ENCODE data around the gene NCSTN.

Gene NCSTN

DNA sequence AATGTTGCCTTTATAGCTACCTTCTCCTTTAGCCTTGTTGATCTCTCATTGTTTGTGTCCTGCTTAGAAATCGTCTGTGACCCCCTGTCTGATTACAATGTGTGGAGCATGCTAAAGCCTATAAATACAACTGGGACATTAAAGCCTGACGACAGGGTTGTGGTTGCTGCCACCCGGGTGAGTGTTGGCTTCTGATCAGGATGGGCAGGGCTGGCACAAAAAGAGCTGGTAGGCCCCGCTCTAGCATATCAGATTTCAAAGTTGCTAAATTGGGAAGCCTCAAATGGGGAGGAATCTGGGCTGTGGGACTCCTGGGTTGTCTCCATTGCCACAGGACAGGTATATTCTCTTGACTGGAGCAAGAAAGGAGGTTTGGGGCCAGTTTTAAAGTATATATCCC is 8.4 kb downstream of the NCSTN start:
- Histone ChIP-seq H3K9ac (ENCODE audit: low read length) (no peak overlapping the region), H3K27ac (ENCODE audit: low read depth, low read length) (no peak overlapping the region), H3K4me1 (ENCODE audit: control insufficient read depth, insufficient read depth, low read length) (no peaks in the 10 kb centered on the region), H3K36me3 (ENCODE audit: control insufficient read depth, insufficient read depth, low read length) (peaks cover 98% of the 10 kb centered on the region), H3K27me3 (ENCODE audit: control insufficient read depth, insufficient read depth, low read length) (no peaks in the 10 kb centered on the region), H3K4me3 (ENCODE audit: low read depth, low read length) (no peak overlapping the region), H3K9me3 (ENCODE audit: control insufficient read depth, insufficient read depth, low read depth, low read length) (no peaks in the 10 kb centered on the region)

DNA sequence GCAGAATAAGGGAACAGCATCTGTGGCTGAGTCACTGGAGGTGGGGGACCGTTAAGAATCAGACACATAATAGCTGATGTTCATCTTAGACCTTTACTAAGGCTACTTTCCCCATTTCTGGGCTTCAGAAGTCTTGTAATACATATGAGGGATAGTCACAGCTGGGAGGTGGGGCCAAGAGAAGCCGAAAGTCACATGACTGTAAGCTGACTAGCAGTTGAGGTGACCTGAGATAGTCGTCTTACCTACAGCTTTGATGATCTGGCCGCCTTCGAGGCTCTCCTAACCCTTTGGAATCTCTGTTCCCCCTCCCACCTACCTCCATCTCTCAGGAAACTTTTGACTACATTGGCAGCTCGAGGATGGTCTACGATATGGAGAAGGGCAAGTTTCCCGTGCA is 9.4 kb downstream of the NCSTN start:
- H3K27me3 ChIP-seq (ENCODE audit: control insufficient read depth, insufficient read depth, low read length), result no peaks in the 10 kb centered on the region
- H3K36me3 ChIP-seq (ENCODE audit: control insufficient read depth, insufficient read depth, low read length), result peaks cover 98% of the 10 kb centered on the region
- H3K9ac ChIP-seq (ENCODE audit: low read length), result no peak overlapping the region
- H3K4me3 ChIP-seq (ENCODE audit: low read depth, low read length), result no peak overlapping the region
- no peaks in the 10 kb centered on the region for H3K9me3 ChIP-seq (ENCODE audit: control insufficient read depth, insufficient read depth, low read depth, low read length)
- no peaks in the 10 kb centered on the region for H3K4me1 ChIP-seq (ENCODE audit: control insufficient read depth, insufficient read depth, low read length)
- H3K27ac ChIP-seq (ENCODE audit: low read depth, low read length), result no peak overlapping the region

DNA sequence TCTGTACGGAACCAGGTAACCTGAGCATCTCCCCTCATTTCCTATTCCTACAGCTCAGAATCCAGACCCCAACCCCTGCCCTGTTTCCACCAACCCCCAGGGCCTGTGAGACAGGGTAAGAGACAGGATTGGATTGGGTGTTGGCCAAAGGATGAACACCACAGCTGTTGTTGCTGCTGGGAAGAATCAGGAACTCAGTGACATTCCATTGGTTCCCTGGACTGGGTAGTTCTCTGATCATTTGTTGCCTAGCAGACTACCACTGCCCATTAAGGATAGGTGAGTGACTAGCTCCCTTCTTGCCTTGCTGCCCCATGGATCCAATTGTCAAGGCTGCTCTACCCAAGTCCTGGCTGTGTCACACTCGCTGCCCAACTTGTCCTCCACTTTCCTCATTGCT is 10.0 kb downstream of the NCSTN start:
- Histone ChIP-seq H3K27me3 (ENCODE audit: control insufficient read depth, insufficient read depth, low read length) (no peaks in the 10 kb centered on the region), H3K9me3 (ENCODE audit: control insufficient read depth, insufficient read depth, low read depth, low read length) (no peaks in the 10 kb centered on the region), H3K27ac (ENCODE audit: low read depth, low read length) (no peak overlapping the region), H3K4me3 (ENCODE audit: low read depth, low read length) (no peak overlapping the region), H3K36me3 (ENCODE audit: control insufficient read depth, insufficient read depth, low read length) (peaks cover 99% of the 10 kb centered on the region), H3K9ac (ENCODE audit: low read length) (no peak overlapping the region), H3K4me1 (ENCODE audit: control insufficient read depth, insufficient read depth, low read length) (no peaks in the 10 kb centered on the region)

DNA sequence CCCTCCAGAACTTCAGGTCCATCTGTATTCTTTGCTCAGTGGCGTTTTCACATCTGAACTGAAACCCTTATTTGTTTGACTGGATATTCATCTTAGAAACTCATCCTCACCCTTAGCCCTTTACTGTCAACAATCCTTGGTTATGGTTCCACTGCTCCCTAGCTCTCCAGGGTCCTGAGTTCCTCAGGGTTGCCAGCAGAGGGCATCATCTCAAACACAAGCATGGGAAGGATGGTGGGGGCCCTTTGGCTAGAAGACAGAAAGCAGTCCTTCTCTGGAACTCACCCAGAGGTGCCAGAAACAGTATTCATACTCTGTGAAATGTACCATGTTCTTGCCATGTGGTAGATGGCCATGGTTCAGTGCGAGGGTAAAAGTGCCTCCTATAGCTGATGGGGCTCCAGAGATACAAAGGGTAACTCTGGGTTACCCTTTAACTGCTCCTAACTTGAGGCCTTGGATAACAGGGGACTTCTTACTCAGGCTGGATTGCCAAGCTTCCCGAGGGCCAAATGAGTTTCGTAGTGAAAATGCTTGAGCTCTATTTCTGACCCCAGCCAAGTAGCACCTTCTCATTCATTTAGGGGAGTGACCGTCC is 11.3 kb downstream of the NCSTN start:
- Histone ChIP-seq H3K36me3 (ENCODE audit: control insufficient read depth, insufficient read depth, low read length) (peaks cover 93% of the 10 kb centered on the region), H3K27me3 (ENCODE audit: control insufficient read depth, insufficient read depth, low read length) (no peaks in the 10 kb centered on the region), H3K9me3 (ENCODE audit: control insufficient read depth, insufficient read depth, low read depth, low read length) (no peaks in the 10 kb centered on the region)

DNA sequence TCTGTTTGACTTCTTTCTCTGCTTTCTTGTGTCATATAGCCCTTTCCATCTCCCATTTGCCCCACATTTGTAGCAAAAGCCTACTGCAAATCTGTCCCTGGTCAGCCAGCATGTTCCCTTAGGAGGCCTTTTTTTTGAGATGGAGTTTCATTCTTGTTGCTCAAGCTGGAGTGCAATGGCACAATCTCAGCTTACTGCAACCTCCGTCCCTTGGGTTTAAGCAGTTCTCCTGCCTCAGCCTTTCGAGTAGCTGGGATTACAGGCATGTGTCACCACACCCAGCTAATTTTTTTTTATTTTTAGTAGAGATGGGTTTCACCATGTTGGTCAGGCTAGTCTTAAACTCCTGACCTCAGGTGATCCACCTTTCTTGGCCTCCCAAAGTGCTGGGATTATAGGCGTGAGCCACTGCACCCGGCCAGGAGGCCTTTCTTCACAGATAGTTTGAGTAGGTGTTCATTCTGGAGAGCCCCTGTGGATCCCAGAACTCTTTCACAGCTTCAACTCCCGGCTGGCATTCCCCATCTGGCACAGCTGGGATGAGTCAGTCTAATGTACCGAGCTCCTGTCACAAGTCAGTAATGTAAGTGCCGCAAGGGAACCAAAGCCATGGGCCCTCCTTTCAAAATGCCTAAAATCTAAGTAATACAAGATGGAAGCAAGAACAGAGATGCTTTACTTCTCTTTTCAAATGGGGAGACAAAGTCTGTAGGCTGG is 14.3 kb downstream of the NCSTN start:
- Histone ChIP-seq H3K27me3 (ENCODE audit: control insufficient read depth, insufficient read depth, low read length) (no peaks in the 10 kb centered on the region), H3K27ac (ENCODE audit: low read depth, low read length) (no peak overlapping the region), H3K36me3 (ENCODE audit: control insufficient read depth, insufficient read depth, low read length) (peaks cover 82% of the 10 kb centered on the region), H3K4me1 (ENCODE audit: control insufficient read depth, insufficient read depth, low read length) (peaks cover 15% of the 10 kb centered on the region), H3K4me3 (ENCODE audit: low read depth, low read length) (no peak overlapping the region), H3K9ac (ENCODE audit: low read length) (no peak overlapping the region), H3K9me3 (ENCODE audit: control insufficient read depth, insufficient read depth, low read depth, low read length) (no peaks in the 10 kb centered on the region)

More for the DNA sequence above, 11.3 kb downstream of the NCSTN start:
- H3K9ac ChIP-seq (ENCODE audit: low read length), result no peak overlapping the region
- no peak overlapping the region for H3K27ac ChIP-seq (ENCODE audit: low read depth, low read length)
- H3K4me1 ChIP-seq (ENCODE audit: control insufficient read depth, insufficient read depth, low read length), result no peaks in the 10 kb centered on the region
- H3K4me3 ChIP-seq (ENCODE audit: low read depth, low read length), result no peak overlapping the region

DNA sequence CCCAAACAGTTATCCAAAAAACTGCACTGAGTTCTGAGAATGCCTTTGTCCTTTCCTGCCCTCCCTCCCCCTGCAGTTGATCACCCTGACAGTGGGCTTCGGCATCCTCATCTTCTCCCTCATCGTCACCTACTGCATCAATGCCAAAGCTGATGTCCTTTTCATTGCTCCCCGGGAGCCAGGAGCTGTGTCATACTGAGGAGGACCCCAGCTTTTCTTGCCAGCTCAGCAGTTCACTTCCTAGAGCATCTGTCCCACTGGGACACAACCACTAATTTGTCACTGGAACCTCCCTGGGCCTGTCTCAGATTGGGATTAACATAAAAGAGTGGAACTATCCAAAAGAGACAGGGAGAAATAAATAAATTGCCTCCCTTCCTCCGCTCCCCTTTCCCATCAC is 14.9 kb downstream of the NCSTN start:
- peaks cover 76% of the 10 kb centered on the region for H3K36me3 ChIP-seq (ENCODE audit: control insufficient read depth, insufficient read depth, low read length)
- H3K9me3 ChIP-seq (ENCODE audit: control insufficient read depth, insufficient read depth, low read depth, low read length), result no peaks in the 10 kb centered on the region
- peaks cover 21% of the 10 kb centered on the region for H3K4me1 ChIP-seq (ENCODE audit: control insufficient read depth, insufficient read depth, low read length)
- no peaks in the 10 kb centered on the region for H3K27me3 ChIP-seq (ENCODE audit: control insufficient read depth, insufficient read depth, low read length)
- H3K4me3 ChIP-seq (ENCODE audit: low read depth, low read length), result no peak overlapping the region
- no peak overlapping the region for H3K27ac ChIP-seq (ENCODE audit: low read depth, low read length)
- H3K9ac ChIP-seq (ENCODE audit: low read length), result no peak overlapping the region

DNA sequence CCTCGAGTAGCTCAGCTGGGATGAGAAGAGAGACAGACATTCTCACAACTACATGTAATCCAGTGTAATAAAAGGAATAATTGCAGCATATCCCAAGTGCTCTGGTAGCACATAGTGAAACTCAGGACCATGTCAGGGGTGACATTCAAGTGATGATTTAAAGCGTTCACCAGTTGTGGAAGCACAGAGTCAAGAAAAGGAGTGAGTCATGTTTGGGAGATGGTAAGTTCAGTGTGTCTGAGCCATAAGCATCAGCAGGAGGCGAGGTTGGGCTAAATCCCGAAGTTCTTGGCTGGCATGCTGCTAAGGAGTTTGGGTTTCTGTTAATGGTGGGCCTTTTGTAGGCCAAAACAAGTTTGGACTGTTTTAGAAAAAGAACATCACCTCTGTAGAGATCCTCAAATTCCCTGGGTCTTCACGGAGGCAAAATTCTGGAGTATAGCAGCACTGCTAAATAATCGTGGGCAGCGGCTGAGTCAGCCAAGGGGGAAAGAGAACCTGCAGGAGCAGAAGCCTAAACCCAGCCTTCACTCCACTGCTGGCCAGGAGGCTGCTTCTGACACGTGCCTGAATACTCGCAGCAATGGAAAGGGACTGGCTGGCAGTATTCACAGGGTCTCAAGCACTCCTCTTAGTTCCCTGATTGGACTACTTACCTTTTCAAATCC is 16.5 kb downstream of the NCSTN start:
- H3K36me3 ChIP-seq (ENCODE audit: control insufficient read depth, insufficient read depth, low read length), result peaks cover 59% of the 10 kb centered on the region
- H3K4me3 ChIP-seq (ENCODE audit: low read depth, low read length), result no peak overlapping the region
- H3K27ac ChIP-seq (ENCODE audit: low read depth, low read length), result no peak overlapping the region
- no peaks in the 10 kb centered on the region for H3K9me3 ChIP-seq (ENCODE audit: control insufficient read depth, insufficient read depth, low read depth, low read length)
- no peak overlapping the region for H3K9ac ChIP-seq (ENCODE audit: low read length)
- H3K4me1 ChIP-seq (ENCODE audit: control insufficient read depth, insufficient read depth, low read length), result peaks cover 30% of the 10 kb centered on the region
- H3K27me3 ChIP-seq (ENCODE audit: control insufficient read depth, insufficient read depth, low read length), result no peaks in the 10 kb centered on the region

DNA sequence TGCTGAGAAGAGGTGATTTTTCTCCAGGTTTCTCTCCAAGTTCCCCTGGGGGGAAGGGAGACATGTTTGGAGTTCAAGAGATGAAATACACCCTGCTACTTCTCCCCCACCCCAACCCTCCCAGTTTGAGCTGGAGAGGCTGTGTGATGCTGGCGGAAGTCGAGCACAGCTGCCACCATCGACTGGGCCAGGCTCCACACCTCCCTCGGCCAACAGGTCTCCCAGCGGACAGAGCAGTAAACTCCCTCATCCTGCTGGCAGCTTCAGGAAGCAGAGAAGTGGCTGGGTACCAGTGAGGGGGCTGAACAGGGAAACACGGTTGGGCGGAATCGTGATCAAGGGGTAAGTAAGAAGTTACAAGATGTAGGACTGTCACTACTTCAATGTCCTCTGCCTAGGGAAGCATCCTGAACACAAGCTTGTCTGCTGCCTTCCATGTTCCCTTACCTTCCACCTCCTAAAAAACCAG is 17.1 kb downstream of the NCSTN start:
- H3K4me1 ChIP-seq (ENCODE audit: control insufficient read depth, insufficient read depth, low read length), result peaks cover 30% of the 10 kb centered on the region
- no peak overlapping the region for H3K4me3 ChIP-seq (ENCODE audit: low read depth, low read length)
- peaks cover 54% of the 10 kb centered on the region for H3K36me3 ChIP-seq (ENCODE audit: control insufficient read depth, insufficient read depth, low read length)
- H3K27ac ChIP-seq (ENCODE audit: low read depth, low read length), result no peak overlapping the region
- H3K27me3 ChIP-seq (ENCODE audit: control insufficient read depth, insufficient read depth, low read length), result no peaks in the 10 kb centered on the region
- H3K9ac ChIP-seq (ENCODE audit: low read length), result no peak overlapping the region
- H3K9me3 ChIP-seq (ENCODE audit: control insufficient read depth, insufficient read depth, low read depth, low read length), result no peaks in the 10 kb centered on the region

DNA sequence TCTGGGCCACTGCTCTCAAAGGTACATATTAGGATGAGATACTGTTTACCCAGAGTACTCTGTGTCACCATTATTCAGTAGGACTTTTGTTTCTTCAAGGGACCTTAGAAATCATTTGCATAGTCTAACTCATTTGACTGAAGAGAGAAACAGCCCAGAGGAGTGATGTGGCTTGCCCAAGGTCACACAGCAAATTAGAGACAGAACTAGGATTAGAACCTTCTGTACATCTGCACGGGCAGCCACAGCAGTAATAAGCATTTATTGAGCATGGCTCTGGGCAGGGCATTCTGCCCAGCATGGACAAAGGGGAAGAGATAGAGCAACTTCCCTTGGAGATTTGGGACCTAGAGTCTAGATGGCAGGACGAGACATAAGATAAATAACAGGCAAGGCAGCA is 18.0 kb downstream of the NCSTN start:
- Histone ChIP-seq H3K9me3 (ENCODE audit: control insufficient read depth, insufficient read depth, low read depth, low read length) (no peaks in the 10 kb centered on the region), H3K9ac (ENCODE audit: low read length) (peak overlapping the region; percentile 62), H3K4me1 (ENCODE audit: control insufficient read depth, insufficient read depth, low read length) (peaks cover 33% of the 10 kb centered on the region), H3K36me3 (ENCODE audit: control insufficient read depth, insufficient read depth, low read length) (peaks cover 44% of the 10 kb centered on the region), H3K27ac (ENCODE audit: low read depth, low read length) (peak overlapping the region; percentile 73), H3K27me3 (ENCODE audit: control insufficient read depth, insufficient read depth, low read length) (no peaks in the 10 kb centered on the region), H3K4me3 (ENCODE audit: low read depth, low read length) (no peak overlapping the region)

DNA sequence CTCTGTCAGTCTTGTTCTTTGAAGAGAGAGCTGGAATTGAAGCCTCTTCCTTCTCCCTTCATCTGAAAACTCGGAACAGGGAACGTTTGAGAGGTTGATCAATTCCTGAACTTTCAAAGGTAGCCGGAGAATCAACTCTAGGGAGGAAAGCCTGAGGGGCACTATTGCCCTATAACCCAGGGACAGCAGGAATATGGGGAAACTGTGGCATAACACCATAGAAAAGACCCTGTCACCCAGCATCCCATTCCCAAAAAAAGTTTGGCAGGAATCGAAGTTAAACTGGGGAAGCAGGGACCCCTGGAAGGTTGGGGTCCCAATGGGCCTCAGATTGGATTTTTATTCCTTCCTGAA is 18.6 kb downstream of the NCSTN start:
- no peaks in the 10 kb centered on the region for H3K9me3 ChIP-seq (ENCODE audit: control insufficient read depth, insufficient read depth, low read depth, low read length)
- H3K9ac ChIP-seq (ENCODE audit: low read length), result peak overlapping the region; percentile 62
- peaks cover 38% of the 10 kb centered on the region for H3K36me3 ChIP-seq (ENCODE audit: control insufficient read depth, insufficient read depth, low read length)
- peaks cover 37% of the 10 kb centered on the region for H3K4me1 ChIP-seq (ENCODE audit: control insufficient read depth, insufficient read depth, low read length)
- peak overlapping the region; percentile 73 for H3K27ac ChIP-seq (ENCODE audit: low read depth, low read length)
- no peaks in the 10 kb centered on the region for H3K27me3 ChIP-seq (ENCODE audit: control insufficient read depth, insufficient read depth, low read length)
- H3K4me3 ChIP-seq (ENCODE audit: low read depth, low read length), result no peak overlapping the region
